Sigmoid colon (tissue), 7 donors: ENCODE data around the gene CD300C. TPM values are rescaled to one million over a fixed set of nuclear protein-coding genes. Genes with fewer than 3 reads are reported as not detected.
A peak's percentile ranks its signal among the peaks of the same experiment; 100 is the strongest.

Source experiments
- DNase-seq: peaks from one replicate; pipeline ENCODE4 v3.0.0-alpha.2; 2019
- H3K27ac ChIP-seq, 4 donors: fragments of 200-600 bp; sonication (generic); one replicate each; pipeline ENCODE4 v1.5.1; 2016 to 2019; ENCODE audit warnings: mild to moderate bottlenecking in 1 of 4
- H3K27me3 ChIP-seq, 3 donors: fragments of 200-600 bp; sonication (generic); one replicate each; pipeline ENCODE4 v1.5.1; 2019; ENCODE audit warnings: mild to moderate bottlenecking in 1 of 3
- H3K36me3 ChIP-seq, 4 donors: fragments of 200-600 bp; sonication (generic); one replicate each; pipeline ENCODE4 v1.5.1; 2016 to 2019
- H3K4me1 ChIP-seq, 4 donors: fragments of 200-600 bp; sonication (generic); one replicate each; pipeline ENCODE4 v1.5.1; 2017 to 2019
- H3K4me3 ChIP-seq, 4 donors: fragments of 200-600 bp; sonication (generic); one replicate each; pipeline ENCODE4 v1.5.1; 2017 to 2019; ENCODE audit warnings: mild to moderate bottlenecking in 2 of 4, moderate library complexity in 1 of 4
- H3K9me3 ChIP-seq, 4 donors: fragments of 200-600 bp in 3 of 4; sonication (generic) in 3 of 4; one replicate each; pipeline versions ENCODE4 v1.5.1 to v1.6.1; 2013 to 2019
- CTCF ChIP-seq, 4 experiments: fragments of 450-650 bp in 3 of 4; fragments of 200-600 bp in 1 of 4; IDR thresholded peaks; one replicate each; pipeline ENCODE4 v1.5.1; 2016 to 2019; ENCODE audit warnings: antibody characterized with exemption in 4 of 4, mild to moderate bottlenecking in 3 of 4, moderate library complexity in 2 of 4
- EP300 ChIP-seq, 4 donors: sonication (generic); formaldehyde crosslinking; IDR thresholded peaks; one replicate each; pipeline ENCODE4 v1.6.1; 2017; ENCODE audit warnings: antibody characterized with exemption in 4 of 4
- POLR2A ChIP-seq, 2 donors: fragments of 450-650 bp; IDR thresholded peaks; one replicate each; pipeline ENCODE4 v1.6.1; 2016; ENCODE audit warnings: antibody characterized with exemption in 2 of 2, mild to moderate bottlenecking in 2 of 2, moderate library complexity in 2 of 2
- POLR2AphosphoS5 ChIP-seq, 4 donors: sonication (generic); formaldehyde crosslinking; IDR thresholded peaks; one replicate each; pipeline ENCODE4 v1.6.1; 2017; ENCODE audit warnings: antibody characterized with exemption in 4 of 4
- WGBS, 2 donors: extraction: QIAGEN DNeasy Blood & Tissue Kit; methylation state at CpG; one replicate each; pipeline ENCODE4 v1.1.7; 2013; 5-methylcytosine and 5-hydroxymethylcytosine counted together
- intact Hi-C: fragments of 100-400 bp; cut with DNase I; formaldehyde crosslinking; loops from one replicate; pipeline ENCODE4 v1.15.1; 2023
- polyA plus RNA-seq, 3 donors: library from polyadenylated mRNA; stranded (reverse); fragments of 200-250 nt; gene quantifications; one replicate each; pipeline ENCODE4 v1.2.3, GENCODE V29; 2013
- total RNA-seq, 4 donors: library from RNA; depleted of rRNA; stranded (reverse); fragments of >200 nt; gene quantifications; one replicate each; pipeline ENCODE4 v1.1.0, GENCODE V29; 2016
- donor health status: healthy with polysubstance abuse.
- donor health status: Bipolar disorder and iron deficiency.
- donor health status: healthy.

CD300C gene
- total RNA-seq: 1 to 10 TPM in 1 of 4 donors, under 1 TPM in 2, not detected in 1; 0.36 to 3.3 (median 0.83) TPM
- polyA plus RNA-seq: 1 to 10 TPM in 2 of 3 donors, not detected in 1; 1.1 to 1.2 TPM

DNA sequence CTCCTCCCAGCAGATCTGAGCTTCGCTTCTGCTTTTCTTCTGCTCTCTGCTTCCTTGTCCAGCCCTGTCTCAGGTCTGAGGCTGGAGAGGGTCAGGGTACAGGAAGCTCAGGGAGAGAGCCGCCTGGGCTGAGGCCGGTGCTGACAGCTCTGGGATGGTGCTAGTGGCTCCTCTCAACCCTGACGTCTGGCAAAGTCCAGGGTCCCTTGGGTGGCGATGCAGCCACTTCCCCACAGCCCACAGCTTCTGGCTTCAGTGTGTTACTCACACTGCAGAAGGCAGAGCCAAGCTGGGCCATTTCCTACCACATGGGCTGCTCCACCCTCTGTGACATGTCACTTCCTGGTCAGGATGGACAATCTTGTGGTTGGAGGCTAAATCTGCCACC is at the start of gene CD300C:
TSS of gene CD300C (minus strand) at position 273 of the 388 bp plus-strand sequence. CDS start 333 bp downstream, outside the sequence.
- Histone ChIP-seq H3K36me3 (no peaks in the 10 kb centered on the region), H3K4me1 (no peaks in the 10 kb centered on the region), H3K9me3 (no peaks in the 10 kb centered on the region), H3K27me3 (no peaks in the 10 kb centered on the region), H3K27ac (peak within 1 kb of the TSS in 1 of 4 donors; percentile 25), H3K4me3 (peak within 1 kb of the TSS in 1 of 4 donors; percentile 20)
- intact Hi-C loops: no loop called here
- TF ChIP-seq EP300 (IDR thresholded peaks at IDR 0.05) (no peak), CTCF (IDR thresholded peaks at IDR 0.05) (no peak), POLR2AphosphoS5 (IDR thresholded peaks at IDR 0.05) (peak in 1 of 4 donors; percentile 27), POLR2A (IDR thresholded peaks at IDR 0.05) (no peak)
- DNase-seq: no peak
- WGBS, 2 donors: 62 to 78% methylated on average over 5 of the region's 5 CpGs

GRCh38 chr17:74595037-74595750 is 49.3 kb upstream of the CD300C start:
- no peak for DNase-seq
- intact Hi-C loops: no loop called here
- H3K4me1 ChIP-seq: no peaks in the 10 kb centered on the region
- H3K36me3 ChIP-seq: no peaks in the 10 kb centered on the region
- H3K27ac ChIP-seq: no peak overlapping the region
- H3K4me3 ChIP-seq: no peak overlapping the region
- no peaks in the 10 kb centered on the region for H3K9me3 ChIP-seq
- H3K27me3 ChIP-seq: no peaks in the 10 kb centered on the region
- 64 to 73% methylated on average over 6 of the region's 6 CpGs for WGBS, 2 donors
- TF ChIP-seq CTCF (IDR thresholded peaks at IDR 0.05) (no peak), POLR2A (IDR thresholded peaks at IDR 0.05) (no peak), EP300 (IDR thresholded peaks at IDR 0.05) (no peak), POLR2AphosphoS5 (IDR thresholded peaks at IDR 0.05) (no peak)

DNA sequence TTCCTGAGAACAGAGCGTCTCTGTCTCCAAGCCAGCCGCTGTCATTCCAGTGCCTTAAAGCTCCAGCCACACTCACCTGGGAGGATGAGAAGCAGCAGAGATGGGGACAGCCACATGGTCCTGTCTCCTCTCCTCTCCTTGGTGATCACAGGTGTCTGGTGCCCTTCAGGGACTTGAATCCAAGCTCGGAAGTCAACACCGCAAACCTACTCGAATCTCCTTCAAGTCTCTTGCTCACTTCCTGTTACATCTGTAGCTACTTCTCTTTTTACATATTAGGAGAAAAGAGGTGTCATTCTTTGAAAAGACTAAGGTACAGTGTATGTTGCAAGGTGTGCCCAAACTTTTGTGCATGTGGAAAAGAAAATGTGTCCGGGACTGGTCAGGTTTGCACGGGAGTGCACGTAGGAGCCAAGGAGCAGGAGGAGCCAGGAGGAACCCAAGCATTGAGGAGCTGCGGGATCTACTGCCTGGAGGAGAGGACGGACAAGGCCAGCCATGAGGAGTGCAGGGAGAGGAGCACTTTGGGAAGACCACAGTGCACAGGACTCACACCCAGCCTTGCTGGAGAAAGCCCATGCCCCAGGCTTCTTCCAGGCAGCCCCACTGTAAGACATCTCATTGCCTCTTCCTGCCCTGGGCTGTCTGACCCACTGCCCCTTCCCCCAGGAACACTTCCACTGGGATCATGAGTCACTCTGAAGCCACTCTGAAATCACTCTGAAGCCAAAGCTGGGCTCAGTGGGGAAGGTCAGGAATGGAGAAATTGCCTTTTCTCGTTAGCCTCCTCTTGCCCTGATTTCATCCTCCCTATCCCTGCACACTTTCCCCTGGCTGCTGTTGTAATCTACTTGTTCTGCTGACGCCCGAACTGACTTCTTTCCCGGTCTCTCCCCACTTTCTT is 46.4 kb upstream of the CD300C start, which contains the start of gene CD300LD:
TSS of gene CD300LD (minus strand) at position 197 of the 904 bp plus-strand sequence. CDS start at position 116, 81 bp downstream.
- Histone ChIP-seq H3K4me1 (no peaks in the 10 kb centered on the region), H3K27me3 (no peaks in the 10 kb centered on the region), H3K27ac (no peak within 1 kb of the TSS), H3K36me3 (no peaks in the 10 kb centered on the region), H3K4me3 (no peak within 1 kb of the TSS), H3K9me3 (no peaks in the 10 kb centered on the region)
- 75 to 80% methylated on average over 14 of the region's 14 CpGs for WGBS, 2 donors
- TF ChIP-seq POLR2AphosphoS5 (IDR thresholded peaks at IDR 0.05) (no peak), EP300 (IDR thresholded peaks at IDR 0.05) (no peak), CTCF (IDR thresholded peaks at IDR 0.05) (no peak), POLR2A (IDR thresholded peaks at IDR 0.05) (no peak)
- intact Hi-C loops: no loop called here
- no peak for DNase-seq

DNA sequence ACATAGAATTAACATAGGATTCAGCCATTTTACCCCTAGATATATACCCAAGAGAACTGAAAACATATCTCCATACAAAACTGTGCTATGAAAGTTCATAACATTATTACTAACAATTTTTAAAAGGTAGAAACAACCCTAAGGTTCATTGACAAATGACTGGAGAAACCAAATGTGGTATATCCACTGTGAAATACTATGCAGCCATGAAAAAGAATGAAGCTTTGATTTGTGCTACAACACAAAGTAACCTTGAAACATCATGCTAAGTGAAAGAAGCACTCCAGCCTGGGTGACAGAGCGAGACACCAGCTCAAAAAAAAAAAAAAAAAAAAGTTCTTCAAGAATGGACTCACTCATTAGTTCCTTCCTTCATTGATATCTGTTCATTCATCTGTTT is 45.6 kb upstream of the CD300C start:
- DNase-seq: no peak
- no peaks in the 10 kb centered on the region for H3K9me3 ChIP-seq
- peaks cover 0 to under 1% (median 0%) of the 10 kb centered on the region in 4 donors for H3K4me1 ChIP-seq
- H3K36me3 ChIP-seq: no peaks in the 10 kb centered on the region
- WGBS, 2 donors: 79 to 90% methylated on average over 1 of the region's 1 CpG
- no peak overlapping the region for H3K27ac ChIP-seq
- no peak for TF ChIP-seq POLR2AphosphoS5 (IDR thresholded peaks at IDR 0.05)
- TF ChIP-seq EP300 (IDR thresholded peaks at IDR 0.05): no peak
- no peak for TF ChIP-seq POLR2A (IDR thresholded peaks at IDR 0.05)
- no peak for TF ChIP-seq CTCF (IDR thresholded peaks at IDR 0.05)
- H3K27me3 ChIP-seq: no peaks in the 10 kb centered on the region
- intact Hi-C loops: no loop called here
- H3K4me3 ChIP-seq: no peak overlapping the region
